ENCODE results near the gene ZNF516. TPM values are rescaled to one million over a fixed set of nuclear protein-coding genes. Genes with fewer than 3 reads are reported as not detected.

Gene ZNF516
- total RNA-seq, 1 donor from 2014 or later, result 1.6 TPM

DNA sequence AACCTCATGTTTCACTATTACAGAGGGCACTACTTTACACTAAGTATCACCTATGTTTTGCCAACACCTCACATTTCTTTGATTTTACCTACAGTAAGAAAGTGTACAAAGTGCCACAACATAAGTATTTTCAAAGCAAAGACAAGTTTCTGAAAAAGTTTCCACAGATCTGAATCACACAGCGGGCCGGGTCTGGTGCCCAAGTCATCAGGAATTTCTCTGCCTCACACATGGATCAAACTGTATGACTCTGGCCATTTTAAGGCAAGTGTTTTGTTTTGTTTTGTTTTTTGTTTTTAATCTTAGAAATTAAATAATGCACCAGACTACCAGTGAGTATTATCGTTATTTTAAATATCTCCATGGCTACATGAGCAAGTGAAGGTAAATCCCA is 73.4 kb downstream of the ZNF516 start:
- intact Hi-C loops (cut with micrococcal nuclease), result no loop called here
- no peaks in the 10 kb centered on the region for H3K36me3 Mint-ChIP-seq (ENCODE audit: low read depth)
- no peak overlapping the region for H3K4me3 Mint-ChIP-seq
- no peaks in the 10 kb centered on the region for H3K9me3 Mint-ChIP-seq
- no peaks in the 10 kb centered on the region for H3K4me1 Mint-ChIP-seq
- no peak for DNase-seq
- no peak overlapping the region for H3K27ac Mint-ChIP-seq
- H3K27me3 Mint-ChIP-seq, result peaks cover 8% of the 10 kb centered on the region

DNA sequence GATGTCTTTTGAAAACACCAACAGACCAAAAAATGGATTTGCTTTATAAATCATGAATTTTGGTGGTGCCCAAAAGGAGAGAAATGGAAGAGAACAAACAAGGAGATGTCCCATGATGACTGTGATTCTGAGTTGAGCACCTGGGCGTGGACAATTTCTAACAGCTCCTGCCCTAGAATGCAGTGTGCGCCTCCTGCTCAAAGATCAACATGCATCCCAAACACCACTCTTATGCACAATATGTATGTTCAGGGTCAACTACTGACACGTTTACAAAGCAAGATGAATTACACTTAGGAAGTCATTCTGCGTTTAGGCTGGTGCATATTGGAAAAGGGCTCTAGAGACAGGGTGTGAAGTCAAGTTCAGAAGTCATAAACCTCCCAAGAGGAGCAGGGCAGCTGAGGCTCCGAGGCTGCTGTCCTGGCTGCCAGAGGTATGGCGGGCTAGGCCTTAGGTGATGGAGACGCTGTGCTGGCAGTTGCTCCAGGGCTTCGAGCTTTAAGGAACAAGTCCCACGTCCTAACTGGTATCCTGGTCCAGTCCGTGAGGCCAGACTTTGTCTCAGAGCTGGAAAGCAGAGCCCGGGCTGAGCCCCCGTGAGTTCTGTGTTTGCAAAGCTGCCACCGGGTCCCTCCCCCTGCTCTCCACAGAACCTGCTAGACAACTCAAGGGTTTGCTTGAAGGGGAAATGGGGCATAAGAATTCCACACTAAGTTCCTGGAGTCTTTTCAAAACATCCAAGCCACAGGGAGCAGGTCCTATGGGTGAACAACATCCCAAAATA is 74.0 kb downstream of the ZNF516 start:
- Mint-ChIP-seq H3K36me3 (ENCODE audit: low read depth) (no peaks in the 10 kb centered on the region), H3K27me3 (peaks cover 10% of the 10 kb centered on the region), H3K4me1 (no peaks in the 10 kb centered on the region), H3K9me3 (no peaks in the 10 kb centered on the region), H3K27ac (no peak overlapping the region), H3K4me3 (no peak overlapping the region)
- intact Hi-C loops (cut with micrococcal nuclease), result no loop called here
- no peak for DNase-seq

DNA sequence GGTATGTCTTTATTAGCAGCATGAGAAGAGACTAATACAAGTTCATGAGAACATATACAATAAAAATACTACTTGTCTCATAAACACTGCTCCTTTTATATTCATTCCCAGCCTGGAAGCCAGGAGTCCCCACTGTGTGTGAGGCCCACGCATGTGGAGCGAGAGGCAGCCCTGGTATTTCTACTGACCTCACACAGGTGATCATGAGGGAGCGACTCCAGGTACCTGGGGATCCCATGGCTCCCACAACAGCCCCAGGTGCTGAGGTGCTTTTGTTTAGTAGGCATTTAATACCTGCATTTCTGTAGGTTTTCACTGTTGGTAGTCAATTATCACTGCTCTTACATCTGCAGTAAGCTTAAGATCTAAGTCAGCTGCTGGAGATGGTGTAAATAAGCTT is 75.2 kb downstream of the ZNF516 start:
- no peak for DNase-seq
- no peaks in the 10 kb centered on the region for H3K36me3 Mint-ChIP-seq (ENCODE audit: low read depth)
- no peaks in the 10 kb centered on the region for H3K9me3 Mint-ChIP-seq
- no peak overlapping the region for H3K27ac Mint-ChIP-seq
- peaks cover 11% of the 10 kb centered on the region for H3K27me3 Mint-ChIP-seq
- H3K4me3 Mint-ChIP-seq, result no peak overlapping the region
- intact Hi-C loops (cut with micrococcal nuclease), result no loop called here
- H3K4me1 Mint-ChIP-seq, result no peaks in the 10 kb centered on the region

DNA sequence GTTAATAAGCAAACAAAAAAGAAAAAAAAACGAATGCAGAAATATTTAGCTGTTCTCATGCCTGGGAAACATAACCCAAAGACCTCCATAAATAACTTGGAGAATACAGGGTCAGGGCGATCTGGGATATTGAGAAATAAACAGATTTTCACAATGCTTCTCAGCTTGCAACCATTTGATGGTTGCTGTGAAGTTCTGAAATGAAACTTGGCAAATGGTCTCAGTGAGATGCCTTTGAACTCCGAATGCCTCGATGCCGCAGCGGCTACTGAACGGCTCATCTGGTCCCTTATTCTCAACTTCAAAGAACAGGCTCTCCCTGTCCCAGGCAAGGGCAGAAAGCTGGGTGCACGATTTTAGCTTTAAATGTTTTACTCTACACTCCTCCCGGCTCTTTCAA is 78.1 kb downstream of the ZNF516 start:
- intact Hi-C loops (cut with micrococcal nuclease), result no loop called here
- H3K4me1 Mint-ChIP-seq, result no peaks in the 10 kb centered on the region
- peaks cover 21% of the 10 kb centered on the region for H3K27me3 Mint-ChIP-seq
- DNase-seq, result no peak
- H3K4me3 Mint-ChIP-seq, result no peak overlapping the region
- no peaks in the 10 kb centered on the region for H3K36me3 Mint-ChIP-seq (ENCODE audit: low read depth)
- no peaks in the 10 kb centered on the region for H3K9me3 Mint-ChIP-seq
- no peak overlapping the region for H3K27ac Mint-ChIP-seq

DNA sequence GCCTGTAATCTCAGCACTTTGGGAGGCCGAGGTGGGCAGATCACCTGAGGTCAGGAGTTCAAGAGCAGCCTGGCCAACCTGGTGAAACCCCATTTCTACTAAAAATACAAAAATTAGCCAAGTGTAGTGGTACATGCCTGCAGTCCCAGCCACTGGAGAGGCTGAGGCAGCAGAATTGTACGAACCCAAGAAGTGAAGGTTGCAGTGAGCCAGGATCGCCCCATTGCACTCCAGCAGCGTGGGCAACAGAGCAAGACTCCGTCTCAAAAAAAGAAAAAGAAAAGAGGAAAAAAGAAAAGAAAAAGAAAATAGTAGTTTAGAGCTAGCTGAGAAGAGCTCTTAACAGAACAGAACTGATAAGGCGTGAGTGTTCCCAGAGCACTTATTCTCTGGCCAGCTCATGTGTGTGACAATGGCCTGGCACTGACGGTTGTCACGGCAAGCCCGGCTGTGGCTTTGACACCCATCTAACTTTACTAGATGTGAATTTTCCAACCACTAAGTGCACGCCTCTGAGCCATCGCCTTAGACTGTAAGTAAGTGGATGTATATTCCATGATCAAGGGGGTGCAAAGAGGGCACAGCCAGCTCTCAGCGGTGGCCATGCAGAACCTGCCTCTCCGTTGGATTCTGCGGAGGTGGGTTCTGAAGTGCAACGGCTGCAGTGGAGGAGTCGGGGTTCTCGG is 80.0 kb downstream of the ZNF516 start:
- Mint-ChIP-seq H3K27me3 (peaks cover 21% of the 10 kb centered on the region), H3K4me1 (peaks cover 8% of the 10 kb centered on the region), H3K27ac (no peak overlapping the region), H3K36me3 (ENCODE audit: low read depth) (no peaks in the 10 kb centered on the region), H3K9me3 (no peaks in the 10 kb centered on the region), H3K4me3 (no peak overlapping the region)
- intact Hi-C loops (cut with micrococcal nuclease), result loop anchor here (5.0 kb wide), 1 partner anchor 77 kb away; no protein-coding TSS in a partner anchor
- DNase-seq, result no peak

DNA sequence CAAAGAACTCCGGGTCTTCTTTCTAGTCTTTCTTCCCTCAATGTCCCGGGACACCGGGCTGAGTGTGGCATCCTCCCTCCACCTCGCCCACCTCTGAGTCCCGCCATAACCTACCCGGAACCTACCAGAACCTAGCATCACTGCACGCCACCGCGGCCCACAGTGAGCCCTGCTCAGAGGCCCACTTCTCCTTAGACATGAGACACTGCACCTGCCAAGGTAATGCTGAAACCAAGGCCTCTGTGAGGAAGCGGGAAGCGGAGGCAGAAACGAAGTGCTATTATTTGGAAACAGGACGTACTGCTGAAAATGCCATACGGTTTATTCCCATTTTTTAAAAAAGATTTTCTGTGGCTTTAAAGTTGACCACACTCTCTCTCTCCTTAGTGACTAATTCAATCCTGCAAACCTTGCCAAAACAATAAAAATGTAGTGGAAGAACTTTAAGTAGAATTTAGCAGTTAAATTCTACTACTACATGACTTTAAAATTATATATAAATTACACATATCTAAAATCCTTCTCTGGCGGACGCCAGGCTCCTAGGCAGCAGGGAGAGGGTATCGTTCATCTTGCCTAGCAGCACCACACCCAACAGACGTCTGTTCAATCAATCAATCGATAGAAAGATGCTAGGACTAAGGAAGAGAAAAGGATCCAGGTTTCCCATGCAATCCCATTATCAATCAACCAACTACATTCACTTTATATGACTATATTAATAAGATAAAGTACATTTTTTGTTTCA is 82.0 kb downstream of the ZNF516 start:
- H3K4me3 Mint-ChIP-seq, result no peak overlapping the region
- DNase-seq, result no peak
- no peak overlapping the region for H3K27ac Mint-ChIP-seq
- peaks cover 8% of the 10 kb centered on the region for H3K4me1 Mint-ChIP-seq
- H3K27me3 Mint-ChIP-seq, result peaks cover 23% of the 10 kb centered on the region
- no peaks in the 10 kb centered on the region for H3K36me3 Mint-ChIP-seq (ENCODE audit: low read depth)
- H3K9me3 Mint-ChIP-seq, result no peaks in the 10 kb centered on the region
- intact Hi-C loops (cut with micrococcal nuclease), result loop anchor here (5.0 kb wide), 1 partner anchor 79 kb away; no protein-coding TSS in a partner anchor

DNA sequence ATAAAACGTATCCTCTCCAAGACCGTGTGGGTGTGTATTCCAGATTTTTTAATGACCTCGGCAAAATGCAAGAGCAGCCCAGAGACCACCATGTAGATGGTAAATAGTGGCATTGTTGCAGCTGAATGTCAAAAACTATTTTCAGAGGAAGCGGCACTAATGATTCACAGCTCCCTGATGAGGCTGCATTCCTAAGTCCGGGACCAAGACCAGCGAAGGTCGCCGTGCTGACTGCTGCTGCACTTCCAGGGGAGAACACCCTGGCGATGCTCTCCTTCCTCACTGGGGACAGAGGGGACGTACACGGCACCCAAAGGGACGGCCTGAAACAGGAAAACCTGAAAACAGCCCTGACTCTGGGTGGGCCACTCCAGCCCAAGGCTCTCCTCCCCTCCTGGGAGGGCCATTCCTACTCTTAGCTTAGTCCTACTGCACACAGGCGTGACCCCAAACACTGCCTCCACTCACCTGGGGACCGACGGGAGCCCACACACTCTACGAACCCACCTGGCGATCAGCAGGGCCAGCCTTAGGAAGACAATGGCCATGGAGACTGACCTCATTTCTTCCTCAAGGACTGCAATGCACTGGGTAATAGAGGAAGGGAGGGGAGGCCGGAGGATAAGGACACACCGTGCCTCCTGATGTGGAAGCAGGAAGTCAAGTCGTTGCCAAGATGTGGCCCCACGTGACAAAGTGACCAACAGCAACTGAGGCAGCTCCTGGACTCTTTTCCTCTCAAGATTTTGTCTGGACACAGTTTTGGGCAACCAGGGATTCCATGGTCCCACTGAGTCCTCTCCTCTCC is 82.8 kb downstream of the ZNF516 start:
- H3K36me3 Mint-ChIP-seq (ENCODE audit: low read depth), result no peaks in the 10 kb centered on the region
- H3K27ac Mint-ChIP-seq, result no peak overlapping the region
- H3K9me3 Mint-ChIP-seq, result no peaks in the 10 kb centered on the region
- intact Hi-C loops (cut with micrococcal nuclease), result loop anchor here (5.0 kb wide), 1 partner anchor 80 kb away; no protein-coding TSS in a partner anchor
- DNase-seq, result no peak
- H3K27me3 Mint-ChIP-seq, result peaks cover 22% of the 10 kb centered on the region
- no peak overlapping the region for H3K4me3 Mint-ChIP-seq
- H3K4me1 Mint-ChIP-seq, result peaks cover 8% of the 10 kb centered on the region

DNA sequence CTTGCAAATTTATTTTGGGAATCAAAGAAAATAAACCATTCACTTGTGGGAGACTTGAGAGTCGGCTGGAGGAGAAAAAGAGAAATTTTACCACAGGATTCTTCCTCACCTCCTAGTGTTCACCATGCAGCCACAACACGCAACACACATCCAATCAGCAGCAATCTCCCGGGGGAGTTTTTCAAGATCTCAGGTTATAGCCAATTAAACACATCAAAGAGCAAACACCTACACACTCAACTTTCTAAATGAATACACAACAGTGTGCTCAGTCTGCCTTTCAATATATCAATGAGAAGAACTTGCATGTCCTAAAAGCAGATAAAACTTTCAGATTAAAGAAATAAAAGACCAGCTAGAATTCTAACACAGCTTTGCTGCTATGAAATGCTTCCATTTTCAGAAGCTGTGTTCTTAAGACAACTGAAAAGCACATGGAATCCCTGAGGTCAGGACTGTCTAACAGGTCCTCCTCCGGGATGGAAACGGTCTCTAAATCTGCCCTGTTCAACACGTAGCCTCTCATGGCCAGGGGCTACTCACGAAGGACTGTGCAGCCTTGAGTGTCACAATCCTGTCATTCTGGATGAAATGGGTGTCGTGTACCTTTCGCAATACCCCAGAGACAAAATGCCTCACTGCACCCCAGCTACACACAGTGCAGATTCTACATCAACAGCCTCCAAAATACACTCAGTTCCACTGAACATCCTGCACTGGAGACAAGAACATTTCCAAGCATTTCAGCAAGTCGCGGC is 84.2 kb downstream of the ZNF516 start:
- no peaks in the 10 kb centered on the region for H3K36me3 Mint-ChIP-seq (ENCODE audit: low read depth)
- H3K27me3 Mint-ChIP-seq, result peaks cover 19% of the 10 kb centered on the region
- DNase-seq, result no peak
- no peaks in the 10 kb centered on the region for H3K9me3 Mint-ChIP-seq
- H3K4me1 Mint-ChIP-seq, result peaks cover 8% of the 10 kb centered on the region
- intact Hi-C loops (cut with micrococcal nuclease), result loop anchor here (5.0 kb wide), 1 partner anchor 81 kb away; no protein-coding TSS in a partner anchor
- H3K27ac Mint-ChIP-seq, result no peak overlapping the region
- H3K4me3 Mint-ChIP-seq, result no peak overlapping the region

DNA sequence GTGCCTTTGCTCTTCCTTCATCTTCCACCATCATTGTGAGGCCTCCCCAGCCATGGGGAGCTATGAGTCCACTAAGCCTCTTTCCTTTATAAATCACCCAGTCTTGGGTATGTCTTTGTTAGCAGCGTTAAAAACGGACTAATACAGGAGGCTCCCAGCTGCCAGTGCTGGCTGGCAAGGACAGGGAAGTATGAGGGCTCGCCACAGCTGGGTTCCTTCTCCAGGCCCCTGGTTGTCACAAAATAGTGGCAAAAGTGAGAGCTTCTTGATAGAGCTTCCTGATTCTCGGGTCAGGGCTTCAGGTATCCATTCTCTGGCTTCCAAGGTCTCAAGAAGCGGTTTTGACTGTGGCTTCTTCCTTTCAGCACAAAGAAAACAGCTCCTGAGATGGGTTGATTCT is 85.0 kb downstream of the ZNF516 start:
- no peak overlapping the region for H3K4me3 Mint-ChIP-seq
- peaks cover 19% of the 10 kb centered on the region for H3K27me3 Mint-ChIP-seq
- no peak overlapping the region for H3K27ac Mint-ChIP-seq
- H3K4me1 Mint-ChIP-seq, result peaks cover 8% of the 10 kb centered on the region
- intact Hi-C loops (cut with micrococcal nuclease), result loop anchor here (5.0 kb wide), 1 partner anchor 82 kb away; no protein-coding TSS in a partner anchor
- no peaks in the 10 kb centered on the region for H3K9me3 Mint-ChIP-seq
- DNase-seq, result no peak
- H3K36me3 Mint-ChIP-seq (ENCODE audit: low read depth), result no peaks in the 10 kb centered on the region

DNA sequence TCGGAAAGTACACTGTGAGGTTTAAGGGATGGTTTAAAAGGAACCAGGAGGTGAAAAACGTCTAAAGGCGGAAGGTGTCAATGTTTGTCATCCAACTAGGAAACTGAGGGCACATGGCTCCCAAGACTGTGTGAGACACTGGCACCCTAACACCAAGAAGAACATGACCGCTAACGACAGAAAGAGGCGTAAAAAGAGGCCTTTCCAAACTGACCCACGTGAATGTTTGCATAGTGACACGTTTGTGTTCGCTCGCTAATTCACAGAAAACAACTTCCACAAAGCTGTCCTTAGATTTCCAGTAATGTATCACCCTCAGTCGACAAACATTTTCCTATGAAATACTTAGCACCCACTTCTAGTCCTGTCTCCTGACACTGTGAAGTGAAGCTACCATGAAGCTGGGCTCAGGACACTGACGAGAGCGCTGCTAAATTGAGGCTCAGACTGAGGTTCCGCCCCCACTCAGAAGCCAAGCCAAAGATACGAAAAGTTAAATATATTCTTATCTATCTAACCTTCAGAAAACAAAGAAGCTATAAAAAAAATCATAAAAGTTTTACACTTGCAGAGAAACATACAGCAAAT is 86.5 kb downstream of the ZNF516 start:
- intact Hi-C loops (cut with micrococcal nuclease), result no loop called here
- Mint-ChIP-seq H3K9me3 (no peaks in the 10 kb centered on the region), H3K36me3 (ENCODE audit: low read depth) (no peaks in the 10 kb centered on the region), H3K4me1 (peaks cover 8% of the 10 kb centered on the region), H3K27me3 (peaks cover 15% of the 10 kb centered on the region), H3K4me3 (no peak overlapping the region), H3K27ac (no peak overlapping the region)
- no peak for DNase-seq

DNA sequence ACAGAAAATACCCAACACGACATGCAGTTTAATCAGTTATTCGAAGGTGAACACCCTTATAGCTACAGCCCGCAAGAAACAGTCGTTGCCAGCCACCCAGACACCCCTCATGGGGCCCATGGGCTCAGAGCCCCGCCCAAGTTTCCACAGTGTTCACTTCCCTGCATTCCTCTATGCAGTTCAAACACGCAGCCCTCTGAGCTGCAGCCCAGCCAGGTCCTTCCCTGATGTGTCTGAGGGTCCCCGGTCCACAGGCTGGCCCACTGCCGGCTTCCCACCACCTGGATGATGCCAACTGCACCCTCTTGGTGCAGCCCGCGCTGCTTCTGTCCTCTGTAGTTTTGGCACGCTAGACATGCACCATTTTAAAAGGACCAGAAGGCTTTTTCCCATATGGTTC is 87.4 kb downstream of the ZNF516 start:
- peaks cover 8% of the 10 kb centered on the region for H3K4me1 Mint-ChIP-seq
- DNase-seq, result no peak
- H3K27ac Mint-ChIP-seq, result no peak overlapping the region
- H3K27me3 Mint-ChIP-seq, result peaks cover 8% of the 10 kb centered on the region
- intact Hi-C loops (cut with micrococcal nuclease), result no loop called here
- no peaks in the 10 kb centered on the region for H3K36me3 Mint-ChIP-seq (ENCODE audit: low read depth)
- H3K9me3 Mint-ChIP-seq, result no peaks in the 10 kb centered on the region
- no peak overlapping the region for H3K4me3 Mint-ChIP-seq

DNA sequence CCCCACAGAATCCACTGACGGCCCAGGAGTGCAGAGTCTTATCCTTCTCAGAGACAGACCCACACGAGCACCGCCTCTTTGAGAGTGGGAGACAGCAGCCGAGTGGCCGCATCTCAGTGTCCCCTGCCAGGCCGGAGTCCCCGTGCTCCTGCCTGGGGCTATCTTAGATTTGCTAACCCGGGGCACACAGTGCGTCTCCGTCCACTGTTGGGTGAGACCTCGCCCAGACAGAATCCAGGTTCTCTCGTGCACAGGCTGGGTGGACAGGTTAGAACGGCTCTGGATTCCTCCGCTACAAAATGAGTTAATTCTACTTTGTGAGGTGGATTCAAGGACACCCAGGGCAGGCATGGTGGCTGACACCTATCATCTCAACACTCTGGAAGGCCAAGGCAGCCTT is 88.3 kb downstream of the ZNF516 start:
- H3K4me3 Mint-ChIP-seq, result no peak overlapping the region
- no peaks in the 10 kb centered on the region for H3K9me3 Mint-ChIP-seq
- intact Hi-C loops (cut with micrococcal nuclease), result no loop called here

More for the DNA sequence above, 88.3 kb downstream of the ZNF516 start:
- Mint-ChIP-seq H3K27me3 (peaks cover 7% of the 10 kb centered on the region), H3K27ac (no peak overlapping the region), H3K4me1 (peaks cover 8% of the 10 kb centered on the region), H3K36me3 (ENCODE audit: low read depth) (no peaks in the 10 kb centered on the region)
- DNase-seq, result no peak

All from activated CD4-positive, alpha-beta T cell treated with anti-CD3 and anti-CD28 coated beads, Interleukin-2, amount 10 ng/mL, durations not matched to agents 24 days and 14 days (primary cell).